ENCODE results near the gene OR2L5. TPM values are rescaled to one million over a fixed set of nuclear protein-coding genes. Genes with fewer than 3 reads are reported as not detected.

Gene OR2L5
- total RNA-seq, 1 experiment from 2014 or later, result not detected

Other genes with a start within 250 kb of the OR2L5 start
- gene OR14A16, start 189.5 kb upstream of the OR2L5 start, total RNA-seq (2014; rRNA removed; shearing (Covaris generic)), result not detected in 2 replicates
- not detected in 2 replicates for gene OR11L1, start 171.8 kb upstream of the OR2L5 start, total RNA-seq (2014; rRNA removed; shearing (Covaris generic))
- not detected in 2 replicates for gene TRIM58, start 156.5 kb upstream of the OR2L5 start, total RNA-seq (2014; rRNA removed; shearing (Covaris generic))
- gene OR2W3, start 118.1 kb upstream of the OR2L5 start, total RNA-seq (2014; rRNA removed; shearing (Covaris generic)), result not detected in 2 replicates
- not detected in 2 replicates for gene OR2T8, start 93.4 kb upstream of the OR2L5 start, total RNA-seq (2014; rRNA removed; shearing (Covaris generic))
- not detected in 2 replicates for gene OR2AJ1, start 88.8 kb upstream of the OR2L5 start, total RNA-seq (2014; rRNA removed; shearing (Covaris generic))
- not detected in 2 replicates for gene OR2L8, start 64.8 kb upstream of the OR2L5 start, total RNA-seq (2014; rRNA removed; shearing (Covaris generic))
- gene OR2AK2, start 48.4 kb upstream of the OR2L5 start, total RNA-seq (2014; rRNA removed; shearing (Covaris generic)), result not detected in 2 replicates
- not detected in 2 replicates for gene OR2L2, start 16.4 kb downstream of the OR2L5 start, total RNA-seq (2014; rRNA removed; shearing (Covaris generic))
- gene OR2L3, start 33.2 kb downstream of the OR2L5 start, total RNA-seq (2014; rRNA removed; shearing (Covaris generic)), result not detected in 2 replicates
- not detected in 2 replicates for gene OR2L13, start 81.5 kb downstream of the OR2L5 start, total RNA-seq (2014; rRNA removed; shearing (Covaris generic))
- gene OR2M5, start 131.5 kb downstream of the OR2L5 start, total RNA-seq (2014; rRNA removed; shearing (Covaris generic)), result not detected in 2 replicates
- gene OR2M2, start 161.2 kb downstream of the OR2L5 start, total RNA-seq (2014; rRNA removed; shearing (Covaris generic)), result not detected in 2 replicates
- not detected in 2 replicates for gene OR2M3, start 183.6 kb downstream of the OR2L5 start, total RNA-seq (2014; rRNA removed; shearing (Covaris generic))
- not detected in 2 replicates for gene OR2M4, start 217.8 kb downstream of the OR2L5 start, total RNA-seq (2014; rRNA removed; shearing (Covaris generic))

Data from G401 (cell line).